ENCODE results near the gene PKN2. TPM values are rescaled to one million over a fixed set of nuclear protein-coding genes. Genes with fewer than 3 reads are reported as not detected.
A peak's percentile ranks its signal among the peaks of the same experiment; 100 is the strongest.

The PKN2 gene
- total RNA-seq, 1 experiment from 2014 or later = 58.4 TPM

DNA sequence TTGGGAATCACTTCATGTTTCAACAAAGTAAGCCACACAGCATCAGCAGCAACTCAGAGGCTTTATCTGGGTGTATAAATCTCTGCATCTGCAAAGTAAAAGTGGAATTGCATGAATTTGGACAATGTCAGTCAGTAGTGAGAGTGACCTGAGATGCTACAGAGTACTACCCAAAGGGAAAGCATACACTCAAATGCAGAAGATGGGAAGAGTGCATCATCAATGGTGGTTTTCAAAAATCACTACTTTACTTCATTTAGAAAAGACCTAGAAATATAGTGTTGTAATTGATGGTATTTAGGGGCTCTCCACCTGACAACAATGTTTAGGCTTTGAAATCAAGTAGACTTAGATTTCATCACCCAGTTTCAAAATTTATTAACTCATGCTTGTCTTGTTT, 24.5 kb upstream of the PKN2 start:
- no peak for DNase-seq
- H3K9me3 ChIP-seq (replicated peaks) = no peaks in the 10 kb centered on the region

DNA sequence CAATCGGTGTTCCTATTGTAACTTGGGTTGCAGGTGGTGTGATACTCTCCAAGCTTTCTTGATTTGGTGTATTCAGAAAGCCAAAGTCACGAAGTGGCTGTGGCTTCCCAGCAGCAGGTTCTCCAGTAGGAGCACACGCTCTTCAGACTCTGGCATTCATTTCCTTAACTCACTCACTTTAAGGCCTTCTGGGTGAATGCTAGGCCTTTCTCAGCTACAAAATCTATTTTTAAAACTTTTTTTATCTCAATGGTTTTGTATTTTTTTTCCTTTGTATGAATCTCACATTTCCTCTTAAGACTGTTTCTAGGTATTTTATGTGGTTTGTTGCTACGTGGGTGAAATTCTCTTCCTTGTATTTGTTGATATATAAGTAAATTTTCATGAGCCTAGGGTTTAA, 22.9 kb upstream of the PKN2 start:
- H3K27ac ChIP-seq = no peak overlapping the region
- no peaks in the 10 kb centered on the region for H3K9me3 ChIP-seq (replicated peaks)
- H3K4me1 ChIP-seq = no peaks in the 10 kb centered on the region
- no peaks in the 10 kb centered on the region for H3K36me3 ChIP-seq
- DNase-seq = no peak
- H3K27me3 ChIP-seq = no peaks in the 10 kb centered on the region
- no peak overlapping the region for H3K4me3 ChIP-seq

More for the DNA sequence above, 24.5 kb upstream of the PKN2 start:
- no peaks in the 10 kb centered on the region for H3K4me1 ChIP-seq
- H3K27ac ChIP-seq = no peak overlapping the region
- no peaks in the 10 kb centered on the region for H3K36me3 ChIP-seq
- H3K27me3 ChIP-seq = no peaks in the 10 kb centered on the region
- no peak overlapping the region for H3K4me3 ChIP-seq

DNA sequence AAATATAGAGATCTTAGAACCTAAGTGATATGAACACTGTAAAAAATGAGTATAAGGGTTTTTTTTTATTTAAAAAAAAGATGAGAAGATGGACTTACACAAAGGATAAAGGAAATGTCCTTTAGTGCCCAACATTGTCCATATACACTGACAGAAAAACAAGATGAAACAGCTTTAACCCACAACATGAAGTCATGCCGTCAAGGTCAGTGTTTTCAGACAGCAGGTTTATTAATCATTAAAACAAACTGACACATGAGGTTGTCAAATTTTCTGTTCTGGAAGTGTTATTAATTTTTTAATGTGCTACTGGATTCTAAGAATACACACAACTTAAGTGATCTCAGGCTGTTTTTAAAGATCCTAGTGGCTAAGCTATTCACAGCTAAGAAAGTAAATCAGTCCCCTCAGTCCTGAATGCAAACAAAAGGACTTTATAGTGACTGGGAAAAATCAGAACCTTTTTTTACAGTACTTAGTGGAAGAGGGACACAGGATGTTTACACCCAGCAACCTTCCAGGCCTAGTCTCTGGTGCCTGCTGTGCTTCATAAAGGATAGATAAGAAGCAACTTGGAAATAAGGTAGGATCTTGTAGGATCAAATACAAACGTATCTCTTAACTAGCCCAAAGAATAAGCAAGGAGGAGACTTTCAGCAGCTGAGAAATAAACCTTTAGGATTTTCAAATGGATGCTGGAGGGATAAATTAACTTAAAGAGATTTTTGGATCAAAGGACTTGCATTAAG, 21.9 kb upstream of the PKN2 start:
- Histone ChIP-seq H3K9me3 (replicated peaks) (no peaks in the 10 kb centered on the region), H3K36me3 (no peaks in the 10 kb centered on the region), H3K27me3 (no peaks in the 10 kb centered on the region), H3K4me1 (no peaks in the 10 kb centered on the region), H3K27ac (no peak overlapping the region), H3K4me3 (no peak overlapping the region)
- DNase-seq = no peak

DNA sequence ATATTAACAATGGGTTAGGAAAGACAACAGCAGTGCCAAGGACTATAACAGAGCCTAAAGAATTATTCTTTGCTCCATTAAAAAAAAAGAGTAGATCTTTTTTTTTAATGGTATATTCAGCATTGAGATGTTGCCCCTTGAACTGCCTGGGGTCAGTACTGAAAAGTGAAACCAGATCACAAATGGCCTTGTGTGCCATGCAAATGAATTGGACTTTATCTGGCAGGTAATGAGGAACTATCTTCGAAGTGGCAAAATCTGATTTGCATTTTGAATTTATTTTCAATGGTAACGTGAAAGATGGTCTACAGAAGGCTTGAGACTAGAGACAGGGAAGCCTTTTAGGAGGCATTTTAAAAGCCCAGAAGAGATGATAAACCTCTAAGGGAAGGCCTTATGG, 21.4 kb upstream of the PKN2 start:
- Histone ChIP-seq H3K4me1 (no peaks in the 10 kb centered on the region), H3K4me3 (no peak overlapping the region), H3K27me3 (no peaks in the 10 kb centered on the region), H3K27ac (no peak overlapping the region), H3K9me3 (replicated peaks) (no peaks in the 10 kb centered on the region), H3K36me3 (no peaks in the 10 kb centered on the region)
- no peak for DNase-seq

DNA sequence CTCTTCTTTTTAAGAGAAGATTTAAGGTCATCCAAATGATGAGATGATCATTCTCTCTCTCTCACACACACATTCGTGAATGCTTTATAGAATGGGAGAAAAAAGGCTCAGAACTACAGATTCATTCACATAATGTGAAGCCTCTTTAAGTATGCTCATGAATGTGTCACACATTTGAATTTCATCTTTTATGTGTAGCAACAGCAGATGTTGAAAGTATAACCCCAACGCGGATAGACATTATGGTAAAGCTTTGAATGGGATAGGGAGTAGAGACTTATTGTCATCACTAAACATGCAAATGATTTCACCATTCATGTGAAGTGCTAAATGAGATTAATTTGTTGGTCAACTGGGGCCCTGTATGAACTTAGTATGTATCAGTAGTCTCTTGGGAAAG, 15.7 kb upstream of the PKN2 start:
- Histone ChIP-seq H3K4me1 (peaks cover 5% of the 10 kb centered on the region; the same call in 1 of the 2 replicates), H3K9me3 (replicated peaks) (no peaks in the 10 kb centered on the region)
- DNase-seq = no peak

DNA sequence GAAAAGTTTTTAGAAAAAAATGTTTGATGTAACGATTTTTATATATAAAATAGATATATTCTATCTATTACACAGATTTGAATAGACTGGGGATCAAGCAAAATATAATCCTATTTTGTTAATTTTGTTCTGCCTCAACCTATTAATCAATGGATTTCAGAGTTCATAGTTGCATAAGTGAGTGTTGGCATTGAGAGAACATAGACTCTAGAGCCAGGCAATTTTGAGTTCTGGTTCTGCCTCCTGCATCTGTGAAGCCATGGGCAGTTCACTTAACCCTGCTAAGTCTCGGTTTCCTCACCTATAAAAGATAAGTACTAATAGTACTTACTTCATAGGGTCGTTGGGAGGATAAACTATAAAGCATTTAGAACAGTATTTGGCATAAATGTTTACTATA, 13.6 kb upstream of the PKN2 start:
- Histone ChIP-seq H3K9me3 (replicated peaks) (no peaks in the 10 kb centered on the region), H3K4me1 (peaks cover 5% of the 10 kb centered on the region; the same call in 1 of the 2 replicates), H3K36me3 (0 out of 2 replicates have a peak, but pooled peaks cover 2% of the 10 kb centered on the region), H3K27me3 (no peaks in the 10 kb centered on the region), H3K4me3 (no peak overlapping the region), H3K27ac (no peak overlapping the region)
- DNase-seq = no peak

More for the DNA sequence above, 15.7 kb upstream of the PKN2 start:
- Histone ChIP-seq H3K36me3 (no peaks in the 10 kb centered on the region), H3K4me3 (no peak overlapping the region), H3K27ac (no peak overlapping the region), H3K27me3 (no peaks in the 10 kb centered on the region)

DNA sequence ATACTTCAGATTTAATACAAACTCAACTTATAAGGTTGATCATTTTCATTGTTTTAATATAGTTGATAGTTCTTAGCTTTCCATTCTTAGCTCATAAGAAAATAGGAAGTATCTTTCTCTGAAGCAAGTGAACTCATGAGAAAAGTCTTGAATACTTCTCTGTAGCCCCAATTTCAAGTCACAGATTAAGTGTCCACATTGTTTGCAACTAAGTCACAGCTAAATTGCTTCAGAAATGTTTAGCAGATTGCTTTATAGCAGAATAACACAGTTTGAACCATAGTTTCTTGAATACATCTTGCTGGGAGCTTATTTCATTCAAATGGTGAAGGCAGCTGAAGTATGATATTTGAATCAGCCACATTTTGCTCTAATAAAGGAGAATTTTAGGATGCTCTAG, 10.6 kb upstream of the PKN2 start:
- Histone ChIP-seq H3K27me3 (no peaks in the 10 kb centered on the region), H3K27ac (no peak overlapping the region), H3K36me3 (peaks cover 6% of the 10 kb centered on the region; the same call in 1 of the 2 replicates), H3K4me3 (no peak overlapping the region), H3K9me3 (replicated peaks) (no peaks in the 10 kb centered on the region), H3K4me1 (peaks cover 5% of the 10 kb centered on the region; the same call in 1 of the 2 replicates)
- no peak for DNase-seq

DNA sequence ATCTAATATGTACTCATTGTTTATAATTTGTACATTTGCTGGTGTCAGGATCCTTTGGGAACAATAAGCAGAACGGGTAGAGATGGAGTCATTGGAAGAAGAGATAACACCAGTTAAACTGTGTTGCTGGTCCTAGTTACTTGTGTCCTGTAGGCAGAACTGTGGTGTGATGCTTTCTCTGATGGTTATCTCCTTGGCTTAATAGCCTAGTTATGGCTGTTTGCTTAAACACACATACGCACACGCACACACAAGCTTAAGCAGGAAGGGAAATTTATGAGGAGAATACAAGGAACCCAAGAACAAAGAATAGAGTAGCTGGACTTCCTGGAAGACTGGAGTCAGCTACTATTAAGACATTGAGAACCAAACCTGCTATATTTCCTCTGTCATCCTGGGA, 5.7 kb upstream of the PKN2 start:
- Histone ChIP-seq H3K4me1 (no peaks in the 10 kb centered on the region), H3K4me3 (no peak overlapping the region), H3K36me3 (peaks cover 6% of the 10 kb centered on the region; the same call in 1 of the 2 replicates), H3K27ac (no peak overlapping the region), H3K27me3 (no peaks in the 10 kb centered on the region), H3K9me3 (replicated peaks) (no peaks in the 10 kb centered on the region)
- peak in 1 of 2 experiments; percentile 3 for DNase-seq

DNA sequence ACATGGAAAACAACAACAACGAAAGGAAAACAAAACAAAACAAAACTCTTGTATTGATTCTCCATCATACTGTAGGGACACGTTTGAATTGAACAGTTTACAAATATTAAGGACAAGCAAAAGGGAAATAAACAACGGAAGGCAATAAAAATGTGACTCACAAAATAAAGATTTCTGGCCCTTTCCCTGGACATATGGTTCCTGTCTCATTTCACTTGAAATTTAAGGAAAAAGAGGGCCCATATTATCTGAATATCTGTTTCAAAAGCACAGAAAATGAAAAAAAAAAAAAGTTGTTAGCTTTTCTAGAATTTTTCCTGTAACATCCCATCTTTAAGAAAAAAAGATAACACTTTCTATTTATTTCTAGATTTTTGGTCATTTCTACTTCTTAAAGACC, 3.6 kb upstream of the PKN2 start:
- Histone ChIP-seq H3K9me3 (replicated peaks) (no peaks in the 10 kb centered on the region), H3K27ac (no peak overlapping the region), H3K4me1 (no peaks in the 10 kb centered on the region), H3K4me3 (no peak overlapping the region), H3K27me3 (no peaks in the 10 kb centered on the region), H3K36me3 (peaks cover 4% of the 10 kb centered on the region; the same call in 1 of the 2 replicates)
- no peak for DNase-seq

DNA sequence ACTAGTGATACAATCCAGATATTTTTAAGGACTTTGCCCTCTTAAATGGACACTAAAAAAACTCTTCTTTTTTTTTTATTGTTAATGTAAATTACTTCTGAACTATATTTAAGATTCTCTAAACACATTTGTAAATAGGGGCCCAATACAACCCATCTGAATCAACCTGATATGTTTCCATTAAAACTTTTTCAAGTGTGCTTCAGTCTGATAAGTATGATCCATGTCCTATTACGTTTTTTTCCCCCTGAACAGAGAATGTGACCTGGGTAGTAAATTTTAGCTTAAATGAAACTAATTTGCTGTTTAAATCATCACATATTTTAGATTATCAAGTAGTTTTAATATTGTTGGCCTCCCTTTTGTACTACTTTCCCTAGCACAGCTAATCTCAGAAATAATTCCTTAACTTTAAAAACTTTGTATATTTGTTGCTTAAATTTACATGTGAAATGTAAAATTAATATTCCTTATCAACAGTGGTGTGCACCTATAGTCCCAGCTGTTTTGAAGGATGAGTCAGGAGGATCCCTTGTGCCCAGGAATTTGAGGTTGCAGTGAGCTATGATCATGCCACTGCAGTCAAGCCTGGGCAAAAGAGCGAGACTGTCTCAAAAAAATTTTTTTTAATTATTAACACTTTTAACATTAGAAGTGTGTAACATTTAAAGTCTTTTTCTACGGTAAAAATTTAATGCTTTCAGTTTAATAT, 3.0 kb upstream of the PKN2 start:
- DNase-seq = no peak
- H3K4me3 ChIP-seq = no peak overlapping the region
- no peaks in the 10 kb centered on the region for H3K9me3 ChIP-seq (replicated peaks)
- H3K27ac ChIP-seq = no peak overlapping the region
- peaks cover 4% of the 10 kb centered on the region; the same call in 1 of the 2 replicates for H3K36me3 ChIP-seq
- peaks cover 2% of the 10 kb centered on the region; the same call in 1 of the 2 replicates for H3K4me1 ChIP-seq
- no peaks in the 10 kb centered on the region for H3K27me3 ChIP-seq

DNA sequence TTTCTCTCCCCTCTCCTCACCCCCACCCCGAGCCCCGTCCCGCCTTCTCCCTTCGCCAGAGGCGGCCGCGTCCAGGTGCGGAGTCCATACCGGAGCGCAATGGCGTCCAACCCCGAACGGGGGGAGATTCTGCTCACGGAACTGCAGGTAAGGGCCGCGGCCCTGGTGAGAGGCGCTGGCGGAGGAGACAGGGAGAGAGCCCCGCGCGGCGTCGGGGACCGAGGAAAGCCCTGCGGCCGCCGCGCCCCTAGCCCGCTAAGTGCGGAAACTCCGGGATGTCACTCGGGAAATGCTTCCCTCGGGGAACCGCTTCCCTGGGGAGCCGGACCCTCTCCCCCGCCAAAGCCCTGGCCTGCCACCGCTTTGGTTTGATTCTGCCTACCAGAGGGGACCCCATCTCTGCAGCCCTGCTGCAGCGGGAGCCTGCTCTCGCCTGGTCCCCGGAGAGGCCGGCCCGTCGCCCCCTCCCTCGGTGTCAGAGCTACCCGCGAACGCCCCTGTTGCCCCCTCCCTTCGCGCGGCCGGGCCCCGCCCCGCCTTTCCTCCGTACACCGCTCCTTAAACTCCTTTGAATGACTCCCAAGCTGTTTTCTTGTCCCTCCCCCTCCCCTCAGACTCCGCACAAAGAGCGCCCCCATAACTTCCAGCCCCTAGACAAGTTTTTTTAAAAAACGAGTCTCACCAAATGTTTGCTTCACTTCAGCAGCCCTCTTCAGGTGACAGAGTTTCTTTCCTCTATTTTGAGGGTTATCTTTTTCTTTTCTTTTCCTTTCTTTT, 597 bp downstream of the PKN2 start:
- H3K4me3 ChIP-seq = peak overlapping the region; percentile 92
- H3K36me3 ChIP-seq = no peaks in the 10 kb centered on the region; the same call in 1 of the 2 replicates
- peak overlapping the region; percentile 76 for H3K27ac ChIP-seq
- H3K27me3 ChIP-seq = no peaks in the 10 kb centered on the region
- DNase-seq = peak; percentile 81
- peaks cover 12% of the 10 kb centered on the region; the same call in 1 of the 2 replicates for H3K4me1 ChIP-seq
- no peaks in the 10 kb centered on the region for H3K9me3 ChIP-seq (replicated peaks)

DNA sequence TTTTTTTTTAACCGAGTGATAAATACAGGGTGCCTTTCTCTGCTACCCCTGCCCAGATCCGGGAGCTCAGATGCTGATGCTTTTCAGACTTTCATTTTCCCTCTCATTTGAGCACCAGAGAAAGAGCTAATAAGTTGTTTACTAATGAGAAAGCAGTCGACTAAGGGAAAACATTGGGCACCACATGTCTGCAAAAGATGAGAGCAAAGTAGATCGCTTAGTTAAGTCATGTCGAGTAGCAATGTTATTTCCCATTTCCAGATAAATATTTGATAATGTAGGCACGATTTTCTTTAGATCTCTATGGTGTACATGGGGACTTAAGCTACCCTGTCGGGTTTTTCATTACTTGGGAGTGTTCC, 1.2 kb downstream of the PKN2 start:
- H3K4me1 ChIP-seq = peaks cover 12% of the 10 kb centered on the region; the same call in 1 of the 2 replicates
- no peak for DNase-seq
- H3K36me3 ChIP-seq = no peaks in the 10 kb centered on the region; the same call in 1 of the 2 replicates
- peak overlapping the region; percentile 76 for H3K27ac ChIP-seq
- H3K27me3 ChIP-seq = no peaks in the 10 kb centered on the region
- H3K9me3 ChIP-seq (replicated peaks) = no peaks in the 10 kb centered on the region
- peak overlapping the region; percentile 92 for H3K4me3 ChIP-seq

DNA sequence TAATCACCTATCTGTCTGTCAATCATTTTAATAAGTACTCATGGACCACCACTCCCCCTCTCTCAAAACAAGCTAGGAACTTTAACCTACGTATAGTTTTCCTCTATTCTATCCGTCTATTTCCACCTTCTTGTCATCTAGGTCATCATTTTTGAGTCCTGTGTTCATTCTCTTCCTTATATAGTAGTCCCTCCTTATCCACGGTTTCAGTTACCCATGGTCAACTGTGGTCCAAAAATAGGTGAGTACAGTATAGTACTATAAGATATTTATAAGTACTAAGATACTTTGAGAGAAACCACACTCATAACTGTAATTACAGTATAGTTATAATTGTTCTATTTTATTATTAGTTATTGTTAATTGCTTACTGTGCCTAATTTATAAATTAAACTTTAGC, 7.5 kb downstream of the PKN2 start:
- Histone ChIP-seq H3K27me3 (no peaks in the 10 kb centered on the region), H3K4me1 (0 out of 2 replicates have a peak, but pooled peaks cover 6% of the 10 kb centered on the region), H3K27ac (no peak overlapping the region), H3K4me3 (no peak overlapping the region), H3K9me3 (replicated peaks) (no peaks in the 10 kb centered on the region), H3K36me3 (peaks cover 9% of the 10 kb centered on the region)
- DNase-seq = no peak

DNA sequence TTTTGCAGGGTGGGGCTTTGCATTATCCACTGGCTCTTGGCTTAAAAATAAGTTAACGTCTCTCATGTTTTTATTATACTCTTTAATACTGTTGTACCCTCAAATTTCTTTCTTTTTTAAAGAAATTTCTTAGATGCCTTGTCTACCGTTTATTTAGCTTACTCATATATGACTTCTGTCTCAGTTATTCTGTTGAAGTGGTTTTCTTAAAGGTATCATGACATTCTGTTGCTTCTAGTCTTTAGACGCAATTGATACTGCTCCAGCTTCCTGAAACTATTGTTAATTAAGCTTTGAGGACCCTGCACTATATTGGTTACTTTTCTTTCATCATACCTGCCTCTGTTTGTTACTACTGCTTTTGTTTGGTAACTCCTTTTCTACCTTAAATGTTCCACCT, 11.7 kb downstream of the PKN2 start:
- Histone ChIP-seq H3K9me3 (replicated peaks) (no peaks in the 10 kb centered on the region), H3K4me1 (peaks cover 7% of the 10 kb centered on the region; the same call in 1 of the 2 replicates), H3K36me3 (peaks cover 10% of the 10 kb centered on the region), H3K27me3 (no peaks in the 10 kb centered on the region), H3K27ac (no peak overlapping the region), H3K4me3 (no peak overlapping the region)
- DNase-seq = no peak

DNA sequence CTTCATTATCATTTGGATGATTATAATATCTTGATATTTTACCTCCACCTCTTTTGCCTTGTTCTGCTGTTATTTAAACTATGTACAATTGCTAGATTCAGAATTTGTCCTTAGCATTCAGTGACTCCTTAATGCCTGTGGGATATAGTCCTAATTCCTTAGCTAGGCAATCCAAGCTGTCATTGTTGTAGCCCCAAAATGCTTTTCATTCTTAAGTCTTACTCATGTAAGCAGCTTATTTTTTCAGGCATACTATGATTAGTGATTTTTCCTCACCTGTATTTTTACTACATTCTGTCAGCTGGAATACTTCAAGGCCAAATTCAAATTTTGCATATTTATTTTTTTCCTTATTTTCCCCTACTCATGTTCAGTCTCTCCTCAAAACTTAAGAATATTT, 13.4 kb downstream of the PKN2 start:
- Histone ChIP-seq H3K27me3 (no peaks in the 10 kb centered on the region), H3K9me3 (replicated peaks) (no peaks in the 10 kb centered on the region), H3K36me3 (peaks cover 9% of the 10 kb centered on the region), H3K27ac (no peak overlapping the region), H3K4me1 (peaks cover 7% of the 10 kb centered on the region; the same call in 1 of the 2 replicates), H3K4me3 (no peak overlapping the region)
- no peak for DNase-seq
